Glutamatergic neuron (in vitro differentiated cells): ENCODE data around the gene OSTM1. TPM values are rescaled to one million over a fixed set of nuclear protein-coding genes. Genes with fewer than 3 reads are reported as not detected.

Source experiments
- DNase-seq: peaks from one replicate; pipeline ENCODE4 v3.0.0; 2022
- H3K27ac Mint-ChIP-seq: one replicate; pipeline ENCODE4 v1.8.0; 2020; ENCODE audit warnings: mild to moderate bottlenecking, mixed read lengths, inconsistent platforms; ENCODE audit not compliant: unreplicated experiment
- H3K27me3 Mint-ChIP-seq: one replicate; pipeline ENCODE4 v1.8.0; 2020; ENCODE audit warnings: mild to moderate bottlenecking, moderate library complexity, mixed read lengths, inconsistent platforms; ENCODE audit not compliant: unreplicated experiment
- H3K36me3 Mint-ChIP-seq: one replicate; pipeline ENCODE4 v1.8.0; 2020; ENCODE audit warnings: mild to moderate bottlenecking, mixed read lengths, inconsistent platforms; ENCODE audit not compliant: unreplicated experiment
- H3K4me1 Mint-ChIP-seq: one replicate; pipeline ENCODE4 v1.8.0; 2020; ENCODE audit warnings: mild to moderate bottlenecking, low read depth, mixed read lengths, inconsistent platforms; ENCODE audit not compliant: unreplicated experiment
- H3K4me3 Mint-ChIP-seq: one replicate; pipeline ENCODE4 v1.8.0; 2020; ENCODE audit warnings: mild to moderate bottlenecking, mixed read lengths, inconsistent platforms; ENCODE audit not compliant: unreplicated experiment
- H3K9me3 Mint-ChIP-seq: one replicate; pipeline ENCODE4 v1.8.0; 2020; ENCODE audit warnings: mild to moderate bottlenecking, moderate library complexity, mixed read lengths, inconsistent platforms; ENCODE audit not compliant: unreplicated experiment
- CTCF ChIP-seq: fragments of 200-600 bp; sonication (generic); IDR thresholded peaks from one replicate; pipeline ENCODE4 v1.5.0; 2021; ENCODE audit not compliant: partially characterized antibody, unreplicated experiment
- total RNA-seq: library from RNA; stranded (reverse); fragmentation: NEBNext Ultra II Directional; extraction: Animal tissue kit (Norgen Biotek cat#: 25700); gene quantifications from one replicate; pipeline ENCODE4 v1.2.1, GENCODE V29; 2021; ENCODE audit not compliant: unreplicated experiment

OSTM1 gene
- total RNA-seq, 1 donor from 2014 or later = 47.7 TPM

GRCh38 chr6:108116546-108117426, 42.2 kb upstream of the OSTM1 start:
- peak overlapping the region; percentile 89 for H3K4me3 Mint-ChIP-seq
- H3K27ac Mint-ChIP-seq = peak overlapping the region; percentile 1
- H3K27me3 Mint-ChIP-seq = peaks cover 38% of the 10 kb centered on the region
- no peaks in the 10 kb centered on the region for H3K36me3 Mint-ChIP-seq
- peaks cover 31% of the 10 kb centered on the region for H3K4me1 Mint-ChIP-seq
- peak; percentile 25 for DNase-seq
- H3K9me3 Mint-ChIP-seq = peaks cover 6% of the 10 kb centered on the region
- TF ChIP-seq CTCF = no peak

GRCh38 chr6:108115598-108116058, 41.1 kb upstream of the OSTM1 start:
- peak; percentile 65 for DNase-seq
- H3K4me1 Mint-ChIP-seq = peaks cover 29% of the 10 kb centered on the region
- no peaks in the 10 kb centered on the region for H3K36me3 Mint-ChIP-seq
- no peak for TF ChIP-seq CTCF
- peaks cover 35% of the 10 kb centered on the region for H3K27me3 Mint-ChIP-seq
- H3K9me3 Mint-ChIP-seq = peaks cover 8% of the 10 kb centered on the region
- peak overlapping the region; percentile 2 for H3K27ac Mint-ChIP-seq
- peak overlapping the region; percentile 89 for H3K4me3 Mint-ChIP-seq

GRCh38 chr6:108114841-108115597, 40.5 kb upstream of the OSTM1 start:
- peaks cover 8% of the 10 kb centered on the region for H3K9me3 Mint-ChIP-seq
- no peak overlapping the region for H3K27ac Mint-ChIP-seq
- peaks cover 35% of the 10 kb centered on the region for H3K27me3 Mint-ChIP-seq
- H3K36me3 Mint-ChIP-seq = no peaks in the 10 kb centered on the region
- DNase-seq = peak; percentile 72
- H3K4me3 Mint-ChIP-seq = peak overlapping the region; percentile 89
- peaks cover 27% of the 10 kb centered on the region for H3K4me1 Mint-ChIP-seq
- peak; percentile 45 for TF ChIP-seq CTCF

- H3K36me3 Mint-ChIP-seq = no peaks in the 10 kb centered on the region
- TF ChIP-seq CTCF = peak; percentile 72
- peak; percentile 55 for DNase-seq
- H3K4me1 Mint-ChIP-seq = peaks cover 25% of the 10 kb centered on the region
- no peak overlapping the region for H3K27ac Mint-ChIP-seq
- peak overlapping the region; percentile 89 for H3K4me3 Mint-ChIP-seq
- peaks cover 29% of the 10 kb centered on the region for H3K27me3 Mint-ChIP-seq
- H3K9me3 Mint-ChIP-seq = peaks cover 7% of the 10 kb centered on the region
Measured at GRCh38 chr6:108113557-108114519, 39.3 kb upstream of the OSTM1 start.
